Progenitor cell of endocrine pancreas (in vitro differentiated cells): ENCODE results near the gene DNAJB11. TPM values are rescaled to one million over a fixed set of nuclear protein-coding genes. Genes with fewer than 3 reads are reported as not detected.

ENCODE experiments used
- DNase-seq: peaks from one replicate; pipeline ENCODE4 v3.0.0; 2021; ENCODE audit warnings: low spot score; ENCODE audit not compliant: unreplicated experiment
- H3K27ac Mint-ChIP-seq: 2 replicates; pipeline ENCODE4 v1.8.0; 2021; ENCODE audit warnings: mild to moderate bottlenecking, moderate library complexity, mixed read lengths
- H3K27me3 Mint-ChIP-seq: 2 replicates; pipeline ENCODE4 v1.8.0; 2021; ENCODE audit warnings: mixed read lengths
- H3K36me3 Mint-ChIP-seq: 2 replicates; pipeline ENCODE4 v1.8.0; 2022; ENCODE audit warnings: mixed read lengths; ENCODE audit not compliant: insufficient read depth
- H3K4me1 Mint-ChIP-seq: 2 replicates; pipeline ENCODE4 v1.8.0; 2021; ENCODE audit warnings: low read depth, mixed read lengths
- H3K4me3 Mint-ChIP-seq: 2 replicates; pipeline ENCODE4 v1.8.0; 2021; ENCODE audit warnings: low read depth, mild to moderate bottlenecking, moderate library complexity, mixed read lengths
- H3K9me3 Mint-ChIP-seq: 2 replicates; pipeline ENCODE4 v1.8.0; 2021; ENCODE audit warnings: low read depth, mixed read lengths
- total RNA-seq: library from RNA; stranded (reverse); gene quantifications from 2 replicates; pipeline ENCODE4 v1.2.1, GENCODE V29; 2021
- TF ChIP-seq, protein P1 (sequence below): fragments of 200-600 bp; sonication (generic); IDR thresholded peaks from one replicate; pipeline ENCODE4 v1.5.0; 2021; ENCODE audit warnings: antibody characterized with exemption, mild to moderate bottlenecking; ENCODE audit not compliant: unreplicated experiment

Gene DNAJB11
- total RNA-seq, 1 donor from 2014 or later, result 53.4 TPM

DNA sequence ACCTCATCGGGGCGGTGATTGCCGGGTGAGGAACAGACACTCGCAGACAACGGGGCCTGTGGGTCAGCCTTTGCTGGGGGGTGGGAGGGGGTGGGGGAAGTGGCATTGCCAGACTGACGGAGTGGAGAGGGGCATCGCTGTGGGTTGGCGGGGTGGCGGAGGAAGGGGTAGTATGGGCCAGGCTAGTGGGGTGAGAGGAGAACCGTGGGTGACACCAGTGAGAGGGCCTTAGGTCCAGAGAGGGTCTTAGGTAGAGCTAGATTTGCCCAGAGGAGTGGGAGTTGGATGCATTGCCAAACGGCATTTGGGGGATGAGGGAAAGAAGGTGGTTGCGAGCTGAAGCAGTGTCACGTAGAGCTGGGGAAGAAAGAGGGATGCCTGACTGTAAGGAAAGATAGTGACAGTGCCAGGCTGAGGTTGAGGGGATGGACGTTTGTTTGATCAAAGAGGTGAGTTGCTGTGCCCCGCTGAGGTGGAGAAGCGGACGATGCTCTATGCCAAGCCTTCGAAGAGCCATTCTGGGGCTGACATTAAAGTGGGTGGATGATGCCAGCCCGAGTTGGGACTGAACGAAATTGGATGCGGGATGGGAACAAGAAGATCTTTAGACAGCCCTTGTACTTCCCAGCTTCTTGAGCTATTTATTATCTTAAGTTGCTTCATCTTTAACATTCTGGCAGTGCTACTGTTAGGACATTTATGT, 572 bp downstream of the DNAJB11 start:
- H3K4me3 Mint-ChIP-seq, result peak overlapping the region; percentile 92
- H3K27me3 Mint-ChIP-seq, result no peaks in the 10 kb centered on the region
- H3K9me3 Mint-ChIP-seq, result no peaks in the 10 kb centered on the region
- TF ChIP-seq, protein P1, sequence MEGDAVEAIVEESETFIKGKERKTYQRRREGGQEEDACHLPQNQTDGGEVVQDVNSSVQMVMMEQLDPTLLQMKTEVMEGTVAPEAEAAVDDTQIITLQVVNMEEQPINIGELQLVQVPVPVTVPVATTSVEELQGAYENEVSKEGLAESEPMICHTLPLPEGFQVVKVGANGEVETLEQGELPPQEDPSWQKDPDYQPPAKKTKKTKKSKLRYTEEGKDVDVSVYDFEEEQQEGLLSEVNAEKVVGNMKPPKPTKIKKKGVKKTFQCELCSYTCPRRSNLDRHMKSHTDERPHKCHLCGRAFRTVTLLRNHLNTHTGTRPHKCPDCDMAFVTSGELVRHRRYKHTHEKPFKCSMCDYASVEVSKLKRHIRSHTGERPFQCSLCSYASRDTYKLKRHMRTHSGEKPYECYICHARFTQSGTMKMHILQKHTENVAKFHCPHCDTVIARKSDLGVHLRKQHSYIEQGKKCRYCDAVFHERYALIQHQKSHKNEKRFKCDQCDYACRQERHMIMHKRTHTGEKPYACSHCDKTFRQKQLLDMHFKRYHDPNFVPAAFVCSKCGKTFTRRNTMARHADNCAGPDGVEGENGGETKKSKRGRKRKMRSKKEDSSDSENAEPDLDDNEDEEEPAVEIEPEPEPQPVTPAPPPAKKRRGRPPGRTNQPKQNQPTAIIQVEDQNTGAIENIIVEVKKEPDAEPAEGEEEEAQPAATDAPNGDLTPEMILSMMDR, result no peak
- H3K36me3 Mint-ChIP-seq, result peaks cover 13% of the 10 kb centered on the region
- H3K4me1 Mint-ChIP-seq, result peaks cover 26% of the 10 kb centered on the region
- DNase-seq, result no peak
- peak overlapping the region; percentile 90 for H3K27ac Mint-ChIP-seq

DNA sequence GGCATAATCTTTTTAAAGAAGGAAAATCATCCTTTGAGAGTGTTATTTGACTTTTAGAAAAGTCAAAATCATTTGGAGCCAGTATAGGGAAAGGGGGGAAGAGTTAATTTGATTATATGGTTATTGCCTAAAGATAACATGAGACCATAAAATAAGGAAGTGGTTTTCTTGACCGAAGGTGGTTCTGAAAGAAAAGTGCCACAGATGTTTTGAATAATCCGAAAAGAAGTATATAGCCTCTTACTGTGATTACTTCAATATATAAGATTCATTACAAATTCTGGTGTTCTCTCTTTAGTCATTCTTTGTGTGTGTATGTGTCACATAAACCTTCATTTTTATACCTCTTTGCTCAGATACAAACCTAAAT, 1.1 kb downstream of the DNAJB11 start:
- Mint-ChIP-seq H3K27ac (peak overlapping the region; percentile 90), H3K4me3 (peak overlapping the region; percentile 92), H3K36me3 (peaks cover 13% of the 10 kb centered on the region), H3K27me3 (no peaks in the 10 kb centered on the region), H3K9me3 (no peaks in the 10 kb centered on the region), H3K4me1 (peaks cover 22% of the 10 kb centered on the region)
- no peak for DNase-seq
- TF ChIP-seq, protein P1, result no peak

DNA sequence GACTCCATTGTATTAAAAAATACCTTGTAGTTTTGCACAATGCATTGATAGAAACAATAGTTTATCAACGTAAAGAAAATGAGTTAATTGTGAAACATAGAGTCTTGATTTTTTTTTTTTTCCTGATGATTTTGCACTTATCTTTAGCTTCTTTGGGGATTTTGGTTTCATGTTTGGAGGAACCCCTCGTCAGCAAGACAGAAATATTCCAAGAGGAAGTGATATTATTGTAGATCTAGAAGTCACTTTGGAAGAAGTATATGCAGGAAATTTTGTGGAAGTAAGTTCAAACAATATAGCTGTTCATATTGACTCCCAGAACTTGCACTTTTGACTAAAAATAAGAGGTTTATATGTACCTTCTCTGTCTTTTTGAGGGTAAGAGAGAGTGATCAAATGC, 7.0 kb downstream of the DNAJB11 start:
- TF ChIP-seq, protein P1, result no peak
- no peak overlapping the region for H3K4me3 Mint-ChIP-seq
- peaks cover 19% of the 10 kb centered on the region for H3K36me3 Mint-ChIP-seq
- no peak overlapping the region for H3K27ac Mint-ChIP-seq
- DNase-seq, result no peak
- no peaks in the 10 kb centered on the region for H3K4me1 Mint-ChIP-seq
- H3K9me3 Mint-ChIP-seq, result no peaks in the 10 kb centered on the region
- H3K27me3 Mint-ChIP-seq, result no peaks in the 10 kb centered on the region

DNA sequence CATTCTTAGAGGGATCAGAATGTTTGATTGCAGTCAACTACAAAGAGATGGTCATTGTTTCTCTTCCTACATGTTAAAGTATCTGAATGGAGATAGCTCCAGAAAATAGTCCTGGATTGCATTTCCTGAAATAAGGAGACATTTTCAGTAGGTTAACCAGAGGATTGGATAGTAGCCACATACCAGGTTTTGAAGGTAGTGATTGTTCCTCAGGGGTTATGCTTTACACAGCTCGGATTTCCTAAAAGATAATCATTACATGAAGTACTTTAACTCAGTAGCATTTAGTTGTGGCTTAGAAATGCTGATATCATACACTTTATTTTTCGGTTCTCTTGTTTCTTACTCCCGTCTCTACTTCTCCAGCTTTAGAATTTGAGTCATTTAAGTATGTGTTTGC, 10.3 kb downstream of the DNAJB11 start:
- TF ChIP-seq, protein P1, result no peak
- Mint-ChIP-seq H3K9me3 (no peaks in the 10 kb centered on the region), H3K36me3 (peaks cover 23% of the 10 kb centered on the region), H3K4me3 (no peak overlapping the region), H3K27ac (no peak overlapping the region), H3K27me3 (no peaks in the 10 kb centered on the region), H3K4me1 (no peaks in the 10 kb centered on the region)
- no peak for DNase-seq

DNA sequence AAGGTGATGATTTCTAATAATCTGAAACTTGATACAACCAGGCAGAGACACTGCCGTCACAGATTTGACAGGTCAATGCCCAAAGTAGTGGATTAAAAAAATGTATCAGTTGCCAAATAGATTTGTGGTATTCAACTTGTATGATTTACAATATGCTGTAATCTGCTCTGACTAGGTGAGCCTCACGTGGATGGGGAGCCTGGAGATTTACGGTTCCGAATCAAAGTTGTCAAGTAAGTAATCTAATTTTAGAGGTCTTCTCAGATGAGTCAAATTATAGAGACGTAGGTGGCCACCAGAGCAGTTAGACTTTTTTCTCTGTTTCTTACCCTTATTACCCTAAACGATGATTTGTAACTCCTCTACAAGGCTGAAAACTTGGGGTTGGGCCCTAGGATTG, 12.0 kb downstream of the DNAJB11 start:
- Mint-ChIP-seq H3K9me3 (no peaks in the 10 kb centered on the region), H3K4me1 (no peaks in the 10 kb centered on the region), H3K4me3 (no peak overlapping the region), H3K27me3 (no peaks in the 10 kb centered on the region), H3K27ac (no peak overlapping the region), H3K36me3 (peaks cover 21% of the 10 kb centered on the region)
- no peak for DNase-seq
- TF ChIP-seq, protein P1, result no peak
